CD4-positive, alpha-beta memory T cell (primary cell): ENCODE data around the gene NLRP5. TPM values are rescaled to one million over a fixed set of nuclear protein-coding genes. Genes with fewer than 3 reads are reported as not detected.

Source experiments
- CTCF ChIA-PET: fragments of 350-600 bp; sonication (Branson Sonifier 250); formaldehyde crosslinking; loops from one replicate; lab custom pipeline; 2021; ENCODE audit warnings: inconsistent platforms; ENCODE audit not compliant: partially characterized antibody; lab: Charles Lee
- POLR2A ChIA-PET: fragments of 350-600 bp; sonication (Branson Sonifier 250); formaldehyde crosslinking; loops from one replicate; lab custom pipeline; 2021; ENCODE audit not compliant: partially characterized antibody; lab: Charles Lee
- DNase-seq, 5 donors: peaks; one replicate each; pipeline versions ENCODE4 v3.0.0 to v3.0.0-alpha.2; 2020 to 2022; ENCODE audit warnings: mixed read lengths in 1 of 5
- H3K27ac ChIP-seq: one replicate; pipeline ENCODE4 v1.7.0; 2013; ENCODE audit warnings: low read depth, low read length
- H3K27me3 ChIP-seq: 2 replicates; pipeline ENCODE4 v1.7.0; 2013; ENCODE audit warnings: mild to moderate bottlenecking, low read length, moderate library complexity; ENCODE audit not compliant: insufficient read depth
- H3K36me3 ChIP-seq: 2 replicates; pipeline ENCODE4 v1.7.0; 2013; ENCODE audit warnings: mild to moderate bottlenecking, low read length, moderate library complexity; ENCODE audit not compliant: insufficient read depth
- H3K4me1 ChIP-seq: 2 replicates; pipeline ENCODE4 v1.7.0; 2013; ENCODE audit warnings: mild to moderate bottlenecking, low read length, moderate library complexity; ENCODE audit not compliant: insufficient read depth
- H3K4me3 ChIP-seq, 2 donors: one replicate each; pipeline ENCODE4 v1.7.0; 2013; ENCODE audit warnings: low read length in 2 of 2, mild to moderate bottlenecking in 1 of 2
- H3K9me3 ChIP-seq, 2 donors: one replicate each; pipeline ENCODE4 v1.7.0; 2013; ENCODE audit warnings: low read length in 2 of 2, control low read depth in 1 of 2; ENCODE audit not compliant: control insufficient read depth in 1 of 2
- H3K27ac Mint-ChIP-seq, 7 donors: one replicate each; pipeline ENCODE4 v1.8.0; 2020 to 2021; ENCODE audit warnings: mixed read lengths in 7 of 7, mild to moderate bottlenecking in 6 of 7, inconsistent platforms in 3 of 7, moderate library complexity in 3 of 7
- H3K27me3 Mint-ChIP-seq, 2 donors: one replicate each; pipeline ENCODE4 v1.8.0; 2020 to 2021; ENCODE audit warnings: mixed read lengths in 2 of 2
- H3K36me3 Mint-ChIP-seq, 2 donors: one replicate each; pipeline ENCODE4 v1.8.0; 2020 to 2021; ENCODE audit warnings: mixed read lengths in 2 of 2, inconsistent platforms in 1 of 2, mild to moderate bottlenecking in 1 of 2
- H3K4me1 Mint-ChIP-seq, 4 donors: one replicate each; pipeline ENCODE4 v1.8.0; 2020 to 2021; ENCODE audit warnings: mixed read lengths in 4 of 4, mild to moderate bottlenecking in 1 of 4
- H3K4me3 Mint-ChIP-seq, 8 donors: one replicate each; pipeline ENCODE4 v1.8.0; 2020 to 2021; ENCODE audit warnings: mixed read lengths in 8 of 8, mild to moderate bottlenecking in 7 of 8, moderate library complexity in 6 of 8, inconsistent platforms in 3 of 8
- H3K9me3 Mint-ChIP-seq, 8 donors: one replicate each; pipeline ENCODE4 v1.8.0; 2020 to 2021; ENCODE audit warnings: mixed read lengths in 8 of 8, mild to moderate bottlenecking in 5 of 8, inconsistent platforms in 3 of 8, moderate library complexity in 1 of 8
- intact Hi-C: fragments of 100-400 bp; cut with micrococcal nuclease; formaldehyde crosslinking; loops from one replicate; pipeline ENCODE4 v1.15.1; 2023
- polyA plus RNA-seq, 2 donors: library from polyadenylated mRNA; unstranded; fragments of 300-500 nt; fragmentation: Illumina TruSeq; gene quantifications; one replicate each; pipeline ENCODE4 v1.2.3, GENCODE V29; 2021
- total RNA-seq, 2 experiments: library from RNA; stranded (reverse); gene quantifications; one replicate each; pipeline ENCODE4 v1.2.3, GENCODE V29; 2021

The NLRP5 gene
- total and polyA plus RNA-seq, 4 experiments from 2014 or later, result not detected

- Histone ChIP-seq H3K36me3 (no peaks in the 10 kb centered on the region), H3K27me3 (no peaks in the 10 kb centered on the region), H3K27ac (no peak overlapping the region), H3K4me3 (no peak overlapping the region), H3K9me3 (no peaks in the 10 kb centered on the region), H3K4me1 (peaks cover 10% of the 10 kb centered on the region)
- no peaks in the 10 kb centered on the region for H3K9me3 Mint-ChIP-seq
- ChIA-PET CTCF (interaction anchor here (0.8 kb wide), 1 partner anchor 12 kb away, joined by 3 read pairs; no protein-coding TSS in a partner anchor), POLR2A (no interaction called here)
- peaks cover 10 to 14% of the 10 kb centered on the region in 2 donors for H3K36me3 Mint-ChIP-seq
- H3K27me3 Mint-ChIP-seq, result peaks cover 0 to 4% of the 10 kb centered on the region in 2 donors
- H3K27ac Mint-ChIP-seq, result no peak overlapping the region
- intact Hi-C loops, result no loop called here
- H3K4me3 Mint-ChIP-seq, result no peak overlapping the region
- peaks cover 9 to 15% (median 12%) of the 10 kb centered on the region in 4 donors for H3K4me1 Mint-ChIP-seq
- no peak for DNase-seq
These were observed 98.4 kb downstream of the NLRP5 start for GRCh38 chr19:56084835-56085536.

- Mint-ChIP-seq H3K4me3 (no peak overlapping the region), H3K36me3 (peaks cover 14 to 17% of the 10 kb centered on the region in 2 donors), H3K9me3 (no peaks in the 10 kb centered on the region), H3K27me3 (peaks cover 0 to 3% of the 10 kb centered on the region in 2 donors), H3K27ac (no peak overlapping the region), H3K4me1 (peaks cover 9 to 13% (median 11%) of the 10 kb centered on the region in 4 donors)
- no peaks in the 10 kb centered on the region for H3K36me3 ChIP-seq
- ChIA-PET CTCF (interaction anchor here (0.7 to 1.1 kb wide), 3 partner anchors 9 to 83 kb away, joined by 3 read pairs; no protein-coding TSS in a partner anchor), POLR2A (no interaction called here)
- H3K27ac ChIP-seq, result no peak overlapping the region
- no peaks in the 10 kb centered on the region for H3K9me3 ChIP-seq
- H3K4me3 ChIP-seq, result no peak overlapping the region
- H3K4me1 ChIP-seq, result peaks cover 8% of the 10 kb centered on the region
- intact Hi-C loops, result no loop called here
- no peaks in the 10 kb centered on the region for H3K27me3 ChIP-seq
- DNase-seq, result no peak
These were observed 99.1 kb downstream of the NLRP5 start for GRCh38 chr19:56085571-56086275.

GRCh38 chr19:56086671-56087430, 100.3 kb downstream of the NLRP5 start:
- no peaks in the 10 kb centered on the region for H3K9me3 Mint-ChIP-seq
- peaks cover 1 to 12% (median 8%) of the 10 kb centered on the region in 4 donors for H3K4me1 Mint-ChIP-seq
- Histone ChIP-seq H3K27me3 (no peaks in the 10 kb centered on the region), H3K4me3 (no peak overlapping the region), H3K27ac (no peak overlapping the region), H3K4me1 (peaks cover 5% of the 10 kb centered on the region), H3K9me3 (no peaks in the 10 kb centered on the region), H3K36me3 (no peaks in the 10 kb centered on the region)
- H3K27ac Mint-ChIP-seq, result no peak overlapping the region
- intact Hi-C loops, result no loop called here
- CTCF ChIA-PET, result no interaction called here
- H3K4me3 Mint-ChIP-seq, result no peak overlapping the region
- DNase-seq, result no peak
- no peaks in the 10 kb centered on the region for H3K27me3 Mint-ChIP-seq
- H3K36me3 Mint-ChIP-seq, result peaks cover 21 to 24% of the 10 kb centered on the region in 2 donors
- POLR2A ChIA-PET, result no interaction called here

- Histone ChIP-seq H3K27ac (no peak overlapping the region), H3K9me3 (no peaks in the 10 kb centered on the region), H3K4me3 (no peak overlapping the region), H3K27me3 (no peaks in the 10 kb centered on the region), H3K4me1 (peaks cover 5% of the 10 kb centered on the region), H3K36me3 (no peaks in the 10 kb centered on the region)
- Mint-ChIP-seq H3K36me3 (peaks cover 21 to 27% of the 10 kb centered on the region in 2 donors), H3K27me3 (no peaks in the 10 kb centered on the region), H3K4me1 (peaks cover 2 to 18% (median 9%) of the 10 kb centered on the region in 4 donors), H3K4me3 (no peak overlapping the region), H3K27ac (no peak overlapping the region), H3K9me3 (no peaks in the 10 kb centered on the region)
- POLR2A ChIA-PET, result no interaction called here
- CTCF ChIA-PET, result no interaction called here
- DNase-seq, result no peak
- intact Hi-C loops, result no loop called here
These were observed 101.3 kb downstream of the NLRP5 start for GRCh38 chr19:56087647-56088496.

- Mint-ChIP-seq H3K36me3 (peaks cover 25 to 28% of the 10 kb centered on the region in 2 donors), H3K27ac (no peak overlapping the region), H3K4me3 (no peak overlapping the region), H3K4me1 (peaks cover 5 to 20% (median 12%) of the 10 kb centered on the region in 4 donors), H3K27me3 (no peaks in the 10 kb centered on the region), H3K9me3 (no peaks in the 10 kb centered on the region)
- no peak overlapping the region for H3K27ac ChIP-seq
- H3K36me3 ChIP-seq, result no peaks in the 10 kb centered on the region
- no peaks in the 10 kb centered on the region for H3K9me3 ChIP-seq
- CTCF ChIA-PET, result interaction anchor here (0.6 kb wide), 1 partner anchor 79 kb away, joined by 3 read pairs; no protein-coding TSS in a partner anchor
- H3K4me1 ChIP-seq, result peaks cover 5% of the 10 kb centered on the region
- POLR2A ChIA-PET, result no interaction called here
- no peak for DNase-seq
- no peak overlapping the region for H3K4me3 ChIP-seq
- intact Hi-C loops, result no loop called here
- H3K27me3 ChIP-seq, result no peaks in the 10 kb centered on the region
These were observed 102.1 kb downstream of the NLRP5 start for GRCh38 chr19:56088497-56089215.

GRCh38 chr19:56089344-56089743, 102.8 kb downstream of the NLRP5 start:
- Histone ChIP-seq H3K4me1 (peaks cover 5% of the 10 kb centered on the region), H3K9me3 (no peaks in the 10 kb centered on the region), H3K27ac (no peak overlapping the region), H3K4me3 (no peak overlapping the region), H3K27me3 (no peaks in the 10 kb centered on the region), H3K36me3 (no peaks in the 10 kb centered on the region)
- no peak for DNase-seq
- POLR2A ChIA-PET, result no interaction called here
- no peaks in the 10 kb centered on the region for H3K27me3 Mint-ChIP-seq
- no peak overlapping the region for H3K4me3 Mint-ChIP-seq
- H3K36me3 Mint-ChIP-seq, result peaks cover 25 to 29% of the 10 kb centered on the region in 2 donors
- H3K27ac Mint-ChIP-seq, result no peak overlapping the region
- H3K4me1 Mint-ChIP-seq, result peaks cover 5 to 20% (median 13%) of the 10 kb centered on the region in 4 donors
- CTCF ChIA-PET, result interaction anchor here (0.6 kb wide), 1 partner anchor 79 kb away, joined by 3 read pairs; no protein-coding TSS in a partner anchor
- H3K9me3 Mint-ChIP-seq, result no peaks in the 10 kb centered on the region
- intact Hi-C loops, result no loop called here
